C4-2B (cell line): Measurements from ENCODE around the gene DHX16.

Experiments used
- H3K27ac ChIP-seq: fragments of 450-650 bp; 2 replicates; pipeline ENCODE4 v1.5.1; 2017
- CTCF ChIP-seq: fragments of 450-650 bp; conservative IDR thresholded peaks from 2 replicates; pipeline ENCODE4 v1.5.1; 2017; ENCODE audit warnings: mild to moderate bottlenecking
- ZFX ChIP-seq: fragments of 450-650 bp; IDR thresholded peaks from 2 replicates; pipeline ENCODE4 v1.6.1; 2017

Gene DHX16

GRCh38 chr6:30707281-30707850 lies 34.6 kb upstream of the DHX16 start:
- no peak overlapping the region for H3K27ac ChIP-seq

GRCh38 chr6:30705620-30706019 lies 32.8 kb upstream of the DHX16 start:
- TF ChIP-seq CTCF, result no peak
- no peak for TF ChIP-seq ZFX
- no peak overlapping the region for H3K27ac ChIP-seq

More at GRCh38 chr6:30707281-30707850, 34.6 kb upstream of the DHX16 start:
- TF ChIP-seq CTCF (no peak), ZFX (no peak)

GRCh38 chr6:30703821-30704220 lies 31.0 kb upstream of the DHX16 start:
- TF ChIP-seq CTCF (no peak), ZFX (no peak)
- H3K27ac ChIP-seq, result no peak overlapping the region

- no peak overlapping the region for H3K27ac ChIP-seq
- TF ChIP-seq ZFX (no peak), CTCF (no peak)
Measured at GRCh38 chr6:30703011-30703410, 30.2 kb upstream of the DHX16 start.

GRCh38 chr6:30700340-30700739 lies 27.5 kb upstream of the DHX16 start:
- TF ChIP-seq ZFX (no peak), CTCF (no peak)
- H3K27ac ChIP-seq, result no peak overlapping the region

GRCh38 chr6:30696432-30696831 lies 23.6 kb upstream of the DHX16 start:
- no peak for TF ChIP-seq ZFX
- no peak for TF ChIP-seq CTCF
- H3K27ac ChIP-seq, result no peak overlapping the region

GRCh38 chr6:30691208-30691847 lies 18.5 kb upstream of the DHX16 start:
- H3K27ac ChIP-seq, result peak overlapping the region; percentile 63
- TF ChIP-seq CTCF, result no peak
- TF ChIP-seq ZFX, result no peak
